Measurements from ENCODE around the gene SERPINB6. TPM values are rescaled to one million over a fixed set of nuclear protein-coding genes. Genes with fewer than 3 reads are reported as not detected.
A peak's percentile ranks its signal among the peaks of the same experiment; 100 is the strongest.

SERPINB6 gene
- total and polyA plus RNA-seq, 9 of the 15 experiments (the other 6 are each of a cell fraction or from before 2014, with no cell fraction given): 86.6 to 211 (median 143) TPM

- peak; percentile 92 for TF ChIP-seq REST (IDR thresholded peaks at IDR 0.05; ENCODE audit: borderline replicate concordance)
- TF ChIP-seq REST (CRISPR knock-in tag; IDR thresholded peaks at IDR 0.05; ENCODE audit: low read depth): no peak
- TF ChIP-seq HIVEP1 (CRISPR knock-in tag; IDR thresholded peaks at IDR 0.05): no peak
- TF ChIP-seq RERE (CRISPR knock-in tag; IDR thresholded peaks at IDR 0.05; ENCODE audit: borderline replicate concordance): no peak
- no peak for TF ChIP-seq E2F5 (CRISPR knock-in tag; IDR thresholded peaks at IDR 0.05)
- no peak for TF ChIP-seq WHSC1 (IDR thresholded peaks at IDR 0.05; ENCODE audit: low read length)
- TF ChIP-seq GATAD2B (IDR thresholded peaks at IDR 0.05; ENCODE audit: borderline replicate concordance): no peak
- TF ChIP-seq CBX2 (IDR thresholded peaks at IDR 0.05; ENCODE audit: insufficient read depth, low read length, poor library complexity, severe bottlenecking): no peak
These were observed 18.7 kb downstream of the SERPINB6 start (continued) for GRCh38 chr6:2952557-2953095.

Measured in K562 (cell line).